IPS-11a (cell line): ENCODE data around the gene EI24.
"Not testable (repeated sequence)": the region's sequence is repeated elsewhere in the genome, so short reads cannot be mapped to it uniquely, and the experiment has no call there.

Experiments
- H3K4me3 ChIP-seq: one replicate; pipeline ENCODE4 v1.5.1; 2013; ENCODE audit warnings: low read depth, low read length, control low read depth

Gene EI24

DNA sequence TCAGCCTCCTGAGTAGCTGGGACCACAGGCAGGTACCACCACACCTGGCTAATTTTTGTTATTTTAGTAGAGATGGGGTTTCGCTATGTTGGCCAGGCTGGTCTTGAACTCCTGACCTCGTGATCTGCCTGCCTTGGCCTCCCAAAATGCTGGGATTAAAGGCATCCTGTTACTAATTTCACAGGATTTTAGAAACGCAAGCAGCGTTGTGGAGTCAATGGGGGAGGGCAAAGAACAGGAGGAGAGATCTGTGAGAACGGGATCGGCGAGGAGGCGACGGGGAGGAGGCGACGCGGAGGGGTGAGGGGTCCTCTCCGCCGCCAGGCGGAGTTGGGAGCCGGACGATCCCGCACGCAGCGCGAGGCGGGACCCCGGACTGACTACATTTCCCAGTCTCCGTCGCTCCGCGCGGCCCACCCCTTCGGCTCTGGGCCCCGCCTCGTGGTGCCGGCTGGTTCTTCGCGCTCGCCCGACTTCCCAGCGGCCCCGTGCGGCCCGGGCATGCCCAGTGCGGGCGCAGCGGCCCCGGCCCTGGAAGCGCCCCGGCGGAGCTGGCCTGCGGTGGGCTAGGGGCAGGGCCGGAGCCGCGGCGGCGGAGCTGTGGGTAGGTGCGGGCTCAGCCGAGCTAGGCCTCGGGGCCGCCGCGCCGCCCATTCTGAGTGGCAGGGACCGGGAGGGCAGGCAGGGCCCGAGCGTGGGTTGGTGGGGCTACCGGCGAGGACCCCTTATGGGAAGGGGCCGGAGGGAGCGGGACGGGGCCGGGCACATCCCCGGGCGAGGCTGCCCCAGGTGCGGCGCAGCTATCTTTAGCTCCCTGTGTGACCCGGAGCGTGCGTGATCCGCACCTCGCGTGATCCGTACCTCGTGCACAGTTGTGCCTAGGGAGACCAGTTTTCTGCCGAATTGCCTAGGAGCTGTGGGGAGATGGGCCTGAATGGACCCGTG lies at the start of gene EI24:
EI24 (plus strand) TSS at position 508 of the 945 bp plus-strand sequence. CDS start 3,051 bp downstream, outside the sequence.
- peak within 1 kb of the TSS; percentile 97 for H3K4me3 ChIP-seq

DNA sequence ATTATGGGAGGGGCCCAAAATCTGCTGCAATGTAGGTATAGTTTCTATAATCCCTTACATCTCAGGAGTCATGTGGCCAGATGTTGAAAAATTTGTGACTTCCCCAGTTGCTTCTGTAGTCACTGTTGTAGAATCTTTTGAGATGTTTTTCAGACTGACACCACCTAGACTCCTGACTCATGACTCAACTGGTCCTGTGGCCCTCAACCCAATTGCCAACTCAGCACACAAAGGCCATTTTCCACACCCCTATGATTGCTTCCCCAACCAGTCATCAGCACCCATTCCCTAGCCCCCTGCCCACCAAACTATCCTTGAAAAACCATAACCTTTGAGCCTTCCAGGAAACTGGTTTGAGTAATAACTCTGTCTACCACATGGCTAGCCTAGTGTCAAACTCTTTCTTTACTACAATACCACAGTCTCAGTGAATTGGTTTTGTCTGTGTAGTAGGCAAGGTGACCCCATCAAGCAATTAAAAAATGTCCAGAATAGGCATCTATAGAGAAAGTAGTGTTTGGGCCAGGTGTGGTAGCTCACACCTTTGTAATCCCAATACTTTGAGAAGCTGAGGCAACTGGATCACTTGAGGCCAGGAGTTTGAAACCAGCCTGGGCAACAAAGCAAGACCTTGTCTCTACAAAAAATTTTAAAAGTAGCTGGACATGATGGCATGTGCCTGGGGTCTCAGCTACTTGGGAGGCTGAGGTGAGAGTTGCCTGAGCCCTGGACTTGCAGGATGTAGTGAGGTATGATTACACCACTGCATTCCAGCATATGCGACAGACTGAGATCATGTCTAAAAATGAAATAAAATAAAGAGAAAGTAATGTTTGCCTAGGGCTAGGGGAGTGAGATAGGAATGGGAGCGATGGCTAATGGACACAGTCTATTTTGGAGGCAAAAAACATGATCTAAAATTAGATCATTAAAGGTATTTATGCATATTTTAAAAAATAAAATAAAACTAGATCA lies 49.1 kb upstream of the EI24 start:
- H3K4me3 ChIP-seq = no peak overlapping the region

DNA sequence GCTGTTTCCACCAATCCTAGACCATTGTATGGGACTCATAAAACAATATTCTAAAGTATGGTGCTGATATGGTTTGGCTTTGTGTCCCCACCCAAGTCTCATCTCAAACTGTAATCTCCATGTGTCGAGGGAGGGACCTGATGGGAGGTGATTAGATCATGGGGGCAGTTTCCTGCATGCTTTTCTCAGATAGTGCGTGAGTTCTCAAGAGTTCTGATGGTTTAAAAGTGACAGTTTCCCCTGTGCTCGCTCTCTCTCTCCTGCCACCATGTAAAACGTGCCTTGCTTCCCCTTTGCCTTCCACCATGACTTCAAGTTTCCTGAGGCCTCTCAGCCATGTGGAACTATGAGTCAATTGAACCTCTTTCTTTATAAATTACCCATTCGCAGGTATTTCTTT lies 44.0 kb upstream of the EI24 start:
- no peak overlapping the region for H3K4me3 ChIP-seq

DNA sequence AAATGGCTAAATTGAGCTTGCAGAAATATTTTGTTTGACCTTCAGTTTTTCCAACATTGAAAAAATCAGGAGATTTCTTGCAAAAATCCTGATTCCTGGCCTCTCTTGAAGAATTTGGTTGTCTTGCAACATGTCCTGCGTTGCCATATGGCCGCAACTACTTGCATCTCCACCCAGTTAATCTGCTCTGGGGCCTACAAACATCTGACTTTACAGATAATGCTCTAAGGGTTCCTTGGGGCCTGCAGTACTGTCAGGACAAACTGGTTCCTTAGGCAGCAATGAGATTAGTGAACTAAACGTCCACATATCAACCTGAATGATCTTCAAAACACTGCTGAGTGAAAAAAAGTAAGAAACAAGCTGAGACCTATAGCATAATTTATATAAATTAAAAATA lies 36.6 kb upstream of the EI24 start:
- no peak overlapping the region for H3K4me3 ChIP-seq

DNA sequence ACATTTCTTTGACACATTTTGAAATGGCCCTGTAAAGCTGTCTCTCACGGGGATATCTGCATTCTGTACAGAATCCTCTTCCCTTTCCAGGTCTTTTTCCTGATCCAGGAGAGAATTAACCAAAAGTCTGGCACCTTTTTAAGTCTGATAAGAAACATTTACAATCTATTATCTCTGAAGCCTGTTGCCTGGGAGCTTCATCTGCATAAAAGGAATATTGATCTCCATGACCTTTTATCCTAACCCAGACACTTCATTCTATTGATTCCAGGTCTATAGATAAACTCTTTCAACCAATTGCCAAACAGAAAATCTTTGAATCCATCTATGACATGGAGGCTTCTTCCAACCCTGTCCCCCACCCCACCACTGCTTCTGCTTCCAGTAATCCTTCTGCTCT lies 33.7 kb upstream of the EI24 start:
- H3K4me3 ChIP-seq = no peak overlapping the region

DNA sequence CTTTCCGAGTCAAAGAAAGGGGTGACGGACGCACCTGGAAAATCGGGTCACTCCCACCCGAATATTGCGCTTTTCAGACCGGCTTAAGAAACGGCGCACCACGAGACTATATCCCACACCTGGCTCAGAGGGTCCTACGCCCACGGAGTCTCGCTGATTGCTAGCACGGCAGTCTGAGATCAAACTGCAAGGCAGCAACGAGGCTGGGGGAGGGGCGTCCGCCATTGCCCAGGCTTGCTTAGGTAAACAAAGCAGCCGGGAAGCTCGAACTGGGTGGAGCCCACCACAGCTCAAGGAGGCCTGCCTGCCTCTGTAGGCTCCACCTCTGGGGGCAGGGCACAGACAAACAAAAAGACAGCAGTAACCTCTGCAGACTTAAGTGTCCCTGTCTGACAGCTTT lies 32.4 kb upstream of the EI24 start:
- H3K4me3 ChIP-seq = not testable (repeated sequence)

DNA sequence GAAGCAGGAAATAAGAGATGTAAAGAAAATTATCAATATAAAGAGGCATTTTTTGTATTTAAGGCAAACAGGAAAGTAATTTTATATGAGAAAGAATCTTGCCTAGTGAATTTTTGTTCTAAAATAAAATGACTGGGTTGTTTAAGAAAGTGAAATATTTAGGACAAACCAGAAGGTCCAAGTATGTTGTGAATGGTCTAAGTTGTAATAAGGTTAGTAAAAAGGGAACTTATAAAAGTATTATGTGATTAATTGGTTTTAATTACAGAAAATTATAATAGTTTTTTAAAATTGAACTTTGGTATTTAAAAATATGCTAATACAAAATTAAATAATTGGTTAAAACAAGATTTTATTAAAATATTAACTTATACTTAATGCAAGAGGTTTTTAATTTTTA lies 26.6 kb upstream of the EI24 start:
- no peak overlapping the region for H3K4me3 ChIP-seq

DNA sequence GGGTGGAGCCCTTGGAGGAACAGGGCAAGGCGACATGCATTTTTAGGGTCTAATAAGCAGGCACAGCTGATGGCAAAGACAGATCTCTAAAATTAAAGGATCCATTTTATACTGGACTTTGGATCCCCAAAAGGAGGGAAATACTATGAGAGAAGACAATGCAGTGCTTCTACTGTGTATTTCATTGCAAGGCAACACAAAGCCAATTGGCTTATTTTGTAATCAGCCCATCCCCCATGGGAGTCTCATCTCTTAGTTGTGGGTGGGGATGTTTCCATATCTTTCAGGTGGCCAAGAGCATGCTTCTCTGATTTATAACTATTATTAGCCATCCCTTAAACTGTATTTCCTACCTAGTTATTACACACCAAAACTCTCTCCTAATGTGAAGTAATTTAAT lies 18.5 kb upstream of the EI24 start:
- no peak overlapping the region for H3K4me3 ChIP-seq

DNA sequence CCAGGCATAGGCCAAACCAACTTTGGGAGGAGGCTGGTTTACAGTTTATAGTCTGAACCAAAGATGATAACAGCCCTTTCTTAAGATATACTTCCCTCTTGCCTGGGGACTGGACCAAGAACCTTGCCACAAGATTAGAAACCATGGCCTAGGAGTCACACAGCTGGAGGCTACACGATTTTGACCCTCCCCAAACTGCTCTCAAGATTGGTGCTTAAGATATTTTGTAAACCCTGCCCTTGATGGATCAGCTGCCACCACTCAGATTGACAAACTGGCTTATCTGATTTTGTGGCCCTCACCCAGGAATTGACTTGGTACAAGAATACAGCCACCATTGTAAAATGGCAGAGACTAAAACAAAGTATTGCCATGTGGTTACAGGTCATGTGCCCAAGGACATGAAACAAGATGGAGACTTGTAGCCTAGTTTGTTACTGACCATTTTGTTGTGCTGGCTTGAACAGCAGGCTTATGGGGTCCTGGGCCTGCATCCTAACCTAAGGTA lies 17.4 kb upstream of the EI24 start:
- no peak overlapping the region for H3K4me3 ChIP-seq

DNA sequence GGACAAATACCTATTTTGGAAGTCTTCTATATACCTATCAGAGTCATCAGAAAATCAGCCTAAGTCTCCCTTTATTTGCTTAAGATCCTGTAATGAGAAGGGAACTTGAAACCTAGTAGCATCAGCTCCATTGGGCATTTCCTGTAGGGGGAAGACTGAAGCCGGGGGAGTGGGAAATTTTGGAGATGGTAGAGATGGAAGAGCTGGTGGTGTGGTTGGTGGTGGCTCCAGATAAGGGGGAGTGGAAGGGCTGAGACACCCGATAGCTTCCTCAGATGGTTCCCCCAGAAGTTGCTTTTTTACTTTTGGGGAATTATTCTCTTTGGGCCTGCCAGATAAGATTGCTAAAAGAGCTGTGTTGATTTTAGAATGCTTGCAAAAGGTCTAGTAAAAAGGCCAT lies 16.4 kb upstream of the EI24 start:
- H3K4me3 ChIP-seq = no peak overlapping the region

DNA sequence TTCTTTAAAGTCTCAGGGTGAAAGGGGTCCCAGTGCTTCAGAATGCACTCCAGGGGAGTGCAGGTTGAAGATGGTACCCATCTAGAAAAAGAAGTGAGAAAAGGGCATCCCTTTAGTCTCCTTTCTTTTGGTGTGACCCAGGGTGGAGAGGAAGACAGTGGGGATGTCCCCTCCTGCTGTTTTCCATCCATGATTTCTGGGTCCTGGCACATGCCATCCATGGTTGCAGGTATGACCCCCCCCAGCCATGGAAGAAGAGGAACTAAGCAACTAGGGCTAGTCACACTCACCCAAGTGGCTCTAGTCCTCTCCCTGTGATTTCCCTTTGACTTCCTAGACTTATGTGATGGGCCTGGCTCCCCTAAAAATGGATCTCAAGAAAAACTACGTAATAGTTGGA lies 15.9 kb upstream of the EI24 start:
- H3K4me3 ChIP-seq = no peak overlapping the region

DNA sequence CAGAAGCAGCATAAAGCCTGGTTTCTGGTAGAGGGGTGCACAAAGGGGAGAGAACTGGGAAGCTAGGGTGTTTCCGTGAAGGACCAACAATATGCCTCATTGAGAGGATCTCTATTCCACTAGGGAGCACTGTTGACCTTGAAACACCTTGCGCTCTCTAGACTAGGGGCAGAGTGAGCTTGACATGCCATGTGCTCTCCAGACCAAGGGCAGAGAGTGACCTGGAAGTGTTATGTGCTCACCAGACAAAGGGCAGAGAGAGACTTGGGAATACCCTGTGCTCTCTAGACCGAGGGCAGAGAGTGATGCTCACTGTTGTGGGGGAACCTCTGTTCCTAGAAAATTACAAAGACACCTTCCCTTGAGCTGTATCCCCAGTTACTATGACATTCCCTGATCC lies 15.2 kb upstream of the EI24 start:
- no peak overlapping the region for H3K4me3 ChIP-seq

DNA sequence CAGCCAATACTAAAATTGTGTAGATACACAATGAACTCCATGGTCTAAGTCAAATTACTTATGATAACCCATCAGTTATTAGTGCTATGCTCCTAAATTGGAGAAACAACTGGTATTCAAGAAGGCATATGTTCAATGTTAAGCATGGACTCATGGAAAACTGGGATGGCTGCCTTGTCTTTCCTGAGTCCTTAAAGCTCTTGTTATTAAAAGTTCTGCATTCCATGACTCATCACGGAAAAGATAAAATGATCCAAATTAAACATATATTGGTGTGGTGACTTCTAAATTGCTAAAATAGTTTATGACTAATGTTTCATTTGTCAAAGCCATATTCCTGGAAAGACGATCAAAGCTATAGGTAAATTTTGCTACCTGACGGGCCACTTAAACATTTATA lies 9.4 kb upstream of the EI24 start:
- H3K4me3 ChIP-seq = no peak overlapping the region

DNA sequence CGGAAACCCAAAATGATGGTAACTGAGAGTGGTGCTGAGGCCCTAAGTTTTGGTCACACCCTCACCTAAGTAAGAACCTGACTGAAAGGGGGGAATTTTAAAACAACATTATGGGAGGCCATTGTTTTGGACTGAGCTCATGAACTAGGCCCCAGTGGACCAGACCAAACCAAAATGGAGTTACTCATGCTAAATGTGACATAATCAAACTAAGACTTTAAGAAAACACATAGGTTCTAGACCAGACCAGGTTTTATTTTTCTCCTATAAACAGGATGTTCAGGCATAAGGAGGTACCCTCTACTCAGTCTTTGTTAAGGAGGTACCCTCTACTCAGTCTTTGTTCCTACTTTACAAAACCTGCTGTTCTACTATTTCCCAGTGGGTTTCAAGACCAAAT lies 7.4 kb upstream of the EI24 start:
- no peak overlapping the region for H3K4me3 ChIP-seq

DNA sequence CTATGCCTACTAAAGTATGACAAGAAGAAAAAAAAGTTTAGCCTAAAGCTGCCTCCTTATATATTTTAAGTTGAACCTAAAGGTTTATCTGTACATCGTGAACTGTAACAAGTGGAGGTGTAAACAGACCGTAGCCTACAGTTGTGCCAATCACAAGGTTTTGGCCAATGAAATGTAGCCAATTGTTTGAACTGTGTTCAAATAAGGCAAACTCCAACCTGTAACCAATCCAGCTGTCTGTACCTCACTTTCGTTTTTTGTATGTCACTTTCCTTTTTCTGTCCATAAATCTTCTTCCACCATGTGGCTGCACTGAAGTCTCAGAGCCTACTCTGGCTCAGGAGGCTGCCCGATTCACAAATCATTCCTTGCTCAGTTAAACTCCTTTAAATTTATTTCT lies 6.8 kb upstream of the EI24 start:
- H3K4me3 ChIP-seq = no peak overlapping the region

DNA sequence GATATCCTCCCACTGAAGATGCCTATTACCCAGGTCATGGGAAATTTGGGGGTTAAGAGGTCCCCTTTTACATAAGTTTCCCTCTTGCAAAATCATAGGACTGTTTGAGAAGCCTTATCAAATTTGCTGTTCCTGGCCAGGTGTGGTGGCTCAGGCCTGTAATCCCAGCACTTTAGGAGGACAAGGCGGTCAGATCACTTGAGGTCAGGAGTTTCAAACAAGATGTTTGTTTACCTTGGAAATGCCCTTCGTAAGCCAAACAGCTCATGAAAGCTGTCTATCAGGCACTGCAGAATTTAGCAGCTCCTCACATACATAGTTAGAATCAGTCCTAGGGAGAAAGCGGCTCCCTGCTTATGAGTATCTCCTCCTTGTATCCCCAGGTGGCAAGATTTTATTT lies 4.9 kb upstream of the EI24 start:
- no peak overlapping the region for H3K4me3 ChIP-seq

DNA sequence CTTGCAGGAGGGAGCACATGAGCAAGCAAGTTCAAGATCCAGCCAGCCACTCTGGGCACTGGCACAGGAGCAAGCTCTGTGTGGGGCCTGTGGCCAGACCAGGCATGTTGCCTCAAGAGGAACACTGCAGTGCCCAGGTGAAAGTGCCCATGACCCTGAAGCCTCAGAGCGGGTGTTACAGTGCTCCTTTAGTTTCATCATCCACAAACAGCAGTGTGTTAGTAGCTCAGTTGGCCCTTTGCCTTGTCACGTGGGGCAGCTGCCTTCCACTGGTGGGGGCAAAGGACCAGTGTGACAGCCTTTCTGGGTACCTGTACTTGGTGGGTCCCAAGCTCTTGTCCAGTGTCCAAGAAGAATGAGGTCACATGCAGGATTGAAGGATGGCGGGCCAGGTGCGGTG lies 3.0 kb upstream of the EI24 start:
- no peak overlapping the region for H3K4me3 ChIP-seq

DNA sequence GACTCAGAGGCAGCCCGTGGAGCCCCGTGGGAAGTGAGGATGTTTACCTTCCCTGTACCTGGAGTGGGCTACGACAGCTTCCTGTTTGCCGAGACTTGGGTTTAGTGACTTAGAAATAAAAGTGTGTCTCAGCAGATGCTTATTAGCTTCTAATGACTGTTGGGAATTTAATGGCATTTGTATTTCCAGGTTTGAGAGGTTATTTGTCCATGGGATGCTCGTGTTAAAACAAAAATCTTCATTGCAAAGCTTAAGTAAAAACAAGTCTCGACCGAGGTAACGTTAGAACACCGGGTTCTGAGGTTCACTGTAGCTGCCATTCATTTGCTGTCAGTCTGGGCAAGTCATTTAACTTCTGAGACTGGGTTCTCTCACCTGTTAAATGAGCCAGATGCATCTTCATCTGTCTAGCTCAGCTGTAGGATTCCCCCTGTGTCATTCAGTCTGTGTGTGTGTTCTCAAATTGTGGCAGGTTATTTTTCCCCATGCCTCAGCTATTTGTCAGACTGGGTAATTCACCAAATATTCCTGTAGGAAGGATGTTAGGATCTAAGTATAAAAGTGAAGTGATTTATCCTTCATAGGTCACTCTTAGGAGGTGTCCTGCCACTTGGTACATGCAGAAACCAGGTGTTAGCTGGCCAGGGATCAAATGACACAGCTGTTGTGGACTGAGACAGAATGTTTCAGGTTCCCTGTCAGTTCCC lies 791 bp downstream of the EI24 start:
- peak overlapping the region; percentile 97 for H3K4me3 ChIP-seq

DNA sequence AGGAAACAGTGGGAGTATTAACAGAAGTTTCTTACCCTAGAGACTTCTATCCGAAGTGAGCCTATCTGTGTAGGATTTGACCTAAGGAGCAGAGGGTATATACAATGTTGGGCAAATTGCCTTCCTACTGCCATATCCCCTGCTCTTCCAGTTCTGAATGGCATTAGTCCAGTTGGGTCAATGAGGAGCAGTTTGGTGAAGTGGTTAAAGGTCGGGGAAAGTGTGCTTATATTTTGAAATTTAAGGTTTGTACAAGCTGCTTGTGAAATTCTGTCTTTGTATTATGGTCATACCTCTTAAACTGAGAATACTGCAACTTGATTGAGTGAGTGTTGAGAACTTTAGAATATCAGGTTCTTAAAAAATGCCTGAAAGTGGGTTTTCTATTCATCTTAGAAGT lies 1.7 kb downstream of the EI24 start:
- H3K4me3 ChIP-seq = no peak overlapping the region

DNA sequence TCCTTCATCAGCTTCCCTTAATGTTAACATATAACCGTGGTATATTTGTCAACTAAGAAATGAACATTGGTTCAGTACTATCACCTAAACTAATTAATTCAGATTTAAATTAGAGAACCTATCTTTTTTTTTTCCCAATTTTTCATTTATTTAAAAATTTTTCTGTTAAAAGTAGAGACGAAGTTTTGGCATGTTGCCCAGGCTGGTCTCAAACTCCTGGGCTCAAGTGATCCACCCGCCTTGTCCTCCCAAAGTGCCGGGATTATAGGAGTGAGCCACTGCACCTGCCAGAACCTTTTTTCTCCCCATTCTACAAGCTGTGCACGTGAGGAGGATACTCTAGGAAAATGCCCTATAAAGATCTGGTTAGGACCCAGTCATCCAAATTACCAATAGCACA lies 3.6 kb downstream of the EI24 start:
- H3K4me3 ChIP-seq = no peak overlapping the region

DNA sequence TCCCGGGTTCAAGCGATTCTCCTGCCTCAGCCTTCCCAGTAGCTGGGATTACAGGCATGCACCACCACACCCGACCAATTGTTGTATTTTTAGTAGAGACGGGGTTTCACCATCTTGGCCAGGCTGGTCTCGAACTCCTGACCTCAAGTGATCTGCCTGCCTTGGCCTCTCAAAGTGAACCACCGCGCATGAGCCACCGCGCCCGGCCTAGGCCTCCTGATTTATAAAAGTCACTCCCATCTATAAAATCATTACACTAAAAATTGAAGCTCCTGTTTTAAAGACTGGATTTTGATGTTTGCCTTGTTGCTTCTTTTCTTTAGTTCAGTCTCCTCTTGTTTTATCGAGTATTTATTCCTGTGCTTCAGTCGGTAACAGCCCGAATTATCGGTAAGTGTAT lies 7.9 kb downstream of the EI24 start:
- H3K4me3 ChIP-seq = not testable (repeated sequence)
